Endothelial cell of umbilical vein (primary cell): ENCODE data around the gene CASP5. TPM values are rescaled to one million over a fixed set of nuclear protein-coding genes. Genes with fewer than 3 reads are reported as not detected.

Experiments
- BruUV-seq: library from RNA; stranded (reverse); fragments of 400-500 nt; replicated peaks from 2 replicates; lab custom pipeline; 2021; lab: Mats Ljungman, UMichigan
- CTCF ChIA-PET: fragments of 300-600, 350-600 bp; sonication (Branson Sonifier 250); formaldehyde crosslinking; loops from one replicate; lab custom pipeline; 2021; ENCODE audit warnings: antibody characterized with exemption, inconsistent platforms; lab: Charles Lee
- POLR2A ChIA-PET: fragments of 300-600, 350-600 bp; sonication (Branson Sonifier 250); formaldehyde crosslinking; loops from one replicate; lab custom pipeline; 2021; ENCODE audit warnings: antibody characterized with exemption, inconsistent platforms; lab: Charles Lee
- DNase-seq: peaks from one replicate; pipeline ENCODE4 v3.0.0-alpha.2; 2011; ENCODE audit warnings: low read depth, low spot score
- FAIRE-seq: peaks from 2 replicates; lab custom pipeline; 2011; peaks lifted over from hg19 to GRCh38; lab: Jason Lieb, UNC
- H2AFZ ChIP-seq: 2 replicates; pipeline ENCODE4 v1.6.0; 2012; ENCODE audit warnings: low read depth, low read length, control low read depth, inconsistent platforms
- H3K27ac ChIP-seq: 2 replicates; pipeline ENCODE4 v1.5.1; 2011; ENCODE audit warnings: low read depth, mild to moderate bottlenecking, control low read depth, low read length, moderate library complexity; ENCODE audit not compliant: insufficient read depth
- H3K27me3 ChIP-seq, 2 experiments: 2 replicates each; pipeline versions ENCODE4 v1.6.0 to v1.6.1; 2011; ENCODE audit warnings: low read length in 2 of 2, mixed read lengths in 1 of 2; ENCODE audit not compliant: control insufficient read depth in 2 of 2, insufficient read depth in 2 of 2
- H3K36me3 ChIP-seq, 2 experiments: 2 replicates in 1 of 2; 3 replicates in 1 of 2; pipeline ENCODE4 v1.5.1; 2011; ENCODE audit warnings: low read length in 2 of 2, mild to moderate bottlenecking in 1 of 2, moderate library complexity in 1 of 2; ENCODE audit not compliant: control insufficient read depth in 2 of 2, insufficient read depth in 2 of 2; ENCODE audit errors: extremely low read depth in 1 of 2
- H3K4me1 ChIP-seq: 3 replicates; pipeline ENCODE4 v1.5.1; 2011; ENCODE audit warnings: mild to moderate bottlenecking, low read length; ENCODE audit not compliant: control insufficient read depth, insufficient read depth; ENCODE audit errors: extremely low read depth
- H3K4me2 ChIP-seq: 2 replicates; pipeline ENCODE4 v1.6.1; 2011; ENCODE audit warnings: low read length, control low read depth, mixed read lengths; ENCODE audit not compliant: insufficient read depth
- H3K4me3 ChIP-seq, 3 experiments: fragments of 200-600 bp in 1 of 3; sonication (generic), shearing (Covaris generic) in 1 of 3; replicated peaks in 1 of 3; 2 replicates each; pipeline ENCODE4 v1.5.1; 2011 to 2016; ENCODE audit warnings: control low read depth in 3 of 3, low read length in 3 of 3, mild to moderate bottlenecking in 2 of 3, inconsistent platforms in 1 of 3, low read depth in 1 of 3, moderate library complexity in 1 of 3; ENCODE audit not compliant: insufficient read depth in 1 of 3
- H3K79me2 ChIP-seq: 2 replicates; pipeline ENCODE4 v1.6.0; 2012; ENCODE audit warnings: low read length, inconsistent platforms; ENCODE audit not compliant: control insufficient read depth, insufficient read depth
- H3K9ac ChIP-seq: replicated peaks from 2 replicates; pipeline ENCODE3; 2011; ENCODE audit warnings: low read length, control low read depth; ENCODE audit not compliant: insufficient read depth; ENCODE audit errors: extremely low read depth
- H3K9me1 ChIP-seq: replicated peaks from 3 replicates; pipeline ENCODE4 v1.6.0; 2011; ENCODE audit warnings: mild to moderate bottlenecking, low read length; ENCODE audit not compliant: control insufficient read depth, insufficient read depth; ENCODE audit errors: extremely low read depth
- H3K9me3 ChIP-seq: replicated peaks from 2 replicates; pipeline ENCODE4 v1.5.1; 2012; ENCODE audit warnings: low read length, inconsistent platforms; ENCODE audit not compliant: control insufficient read depth, insufficient read depth
- H4K20me1 ChIP-seq: replicated peaks from 2 replicates; pipeline ENCODE3; 2011; ENCODE audit warnings: mild to moderate bottlenecking, low read length; ENCODE audit not compliant: control insufficient read depth, insufficient read depth; ENCODE audit errors: extremely low read depth
- CTCF ChIP-seq, 2 donors: IDR thresholded peaks; 1 replicate in 1 of 2; 2 replicates in 1 of 2; pipeline ENCODE4 v1.5.1; 2011; ENCODE audit warnings: low read length in 2 of 2, mild to moderate bottlenecking in 2 of 2, moderate library complexity in 2 of 2, control low read depth in 1 of 2, inconsistent platforms in 1 of 2, low read depth in 1 of 2; ENCODE audit not compliant: insufficient read depth in 1 of 2; ENCODE audit errors: extremely low read depth in 1 of 2
- EZH2 ChIP-seq: IDR thresholded peaks from 2 replicates; pipeline ENCODE4 v1.6.1; 2012; ENCODE audit warnings: borderline replicate concordance, low read depth, mild to moderate bottlenecking, moderate library complexity, low read length, inconsistent platforms; ENCODE audit not compliant: severe bottlenecking
- FOS ChIP-seq: IDR thresholded peaks from 2 replicates; pipeline ENCODE4 v1.6.1; 2011; ENCODE audit warnings: mild to moderate bottlenecking, low read length, moderate library complexity, borderline replicate concordance; ENCODE audit not compliant: insufficient read depth
- GATA2 ChIP-seq: IDR thresholded peaks from 2 replicates; pipeline ENCODE4 v1.7.0; 2011; ENCODE audit warnings: low read depth, mild to moderate bottlenecking, moderate library complexity, mixed read lengths, low read length; ENCODE audit not compliant: insufficient read length, insufficient read depth
- JUN ChIP-seq: IDR thresholded peaks from 2 replicates; pipeline ENCODE4 v1.6.1; 2011; ENCODE audit warnings: borderline replicate concordance, low read depth; ENCODE audit not compliant: insufficient read length, insufficient read depth
- MAX ChIP-seq: IDR thresholded peaks from 2 replicates; pipeline ENCODE4 v1.6.1; 2011; ENCODE audit not compliant: insufficient read depth, insufficient read length
- MYC ChIP-seq: IDR thresholded peaks from one replicate; pipeline ENCODE4 v1.6.1; 2011; ENCODE audit warnings: mild to moderate bottlenecking, low read depth, low read length
- POLR2A ChIP-seq: IDR thresholded peaks from 2 replicates; pipeline ENCODE4 v1.6.1; 2012; ENCODE audit warnings: low read depth, mild to moderate bottlenecking, control low read depth, low read length
- POLR2AphosphoS5 ChIP-seq: IDR thresholded peaks from 2 replicates; pipeline ENCODE4 v1.6.1; 2012; ENCODE audit warnings: low read depth, mild to moderate bottlenecking, control low read depth, low read length, moderate library complexity; ENCODE audit not compliant: insufficient read depth
- dilution Hi-C: fragments of 300-500 bp; cut with MboI; formaldehyde crosslinking; loops from one replicate; pipeline ENCODE4 v1.15.0; 2019; ENCODE audit warnings: low sequenced_read_pairs; ENCODE audit not compliant: extremely low pct_ligation_motif_present
- intact Hi-C: fragments of 100-400 bp; cut with micrococcal nuclease; formaldehyde crosslinking; loops from one replicate; pipeline ENCODE4 v1.10.0; 2022
- polyA plus RNA-seq, 4 experiments: library from polyadenylated mRNA; depleted of rRNA in 3 of 4; stranded (reverse) in 3 of 4; unstranded in 1 of 4; fragments of >200 nt; gene quantifications; 2 replicates each; pipeline versions ENCODE4 v1.2.1 to v1.2.3, GENCODE V29; 2011 to 2012; ENCODE audit warnings: missing spikeins in 1 of 4
- total RNA-seq: library from RNA; stranded (reverse); gene quantifications from 2 replicates; pipeline ENCODE4 v1.2.3, GENCODE V29; 2021

The CASP5 gene
- total and polyA plus RNA-seq, 2 donors (not counting 3 experiments of a cell fraction or from before 2014, with no cell fraction given), result not detected

- H3K27me3 ChIP-seq, result no peaks in the 10 kb centered on the region
- H2AFZ ChIP-seq, result no peak overlapping the region
- POLR2A ChIA-PET, result no interaction called here
- no peaks in the 10 kb centered on the region for H3K79me2 ChIP-seq
- H3K4me1 ChIP-seq, result peaks cover 12% of the 10 kb centered on the region
- no peak overlapping the region for H3K9ac ChIP-seq
- no peak overlapping the region for H3K4me2 ChIP-seq
- no peaks in the 10 kb centered on the region for H3K9me1 ChIP-seq
- no peaks in the 10 kb centered on the region for H3K36me3 ChIP-seq
- DNase-seq (no peak), FAIRE-seq (no peak)
- no peak overlapping the region for H3K27ac ChIP-seq
- no peaks in the 10 kb centered on the region for H3K9me3 ChIP-seq
- no TSS peak for BruUV-seq
- TF ChIP-seq JUN, result no peak
- TF ChIP-seq POLR2AphosphoS5, result no peak
- TF ChIP-seq FOS, result no peak
- TF ChIP-seq MYC, result no peak
- TF ChIP-seq CTCF (IDR thresholded peaks at IDR 0.05; ENCODE audit: extremely low read depth in 1 of 2, insufficient read depth in 1 of 2, low read depth in 1 of 2, low read length in 2 of 2), result no peak
- no peak for TF ChIP-seq EZH2
- TF ChIP-seq GATA2, result no peak
- TF ChIP-seq POLR2A, result no peak
- TF ChIP-seq MAX, result no peak
- dilution Hi-C loops (no loop called here), intact Hi-C loops (no loop called here)
- H4K20me1 ChIP-seq, result no peaks in the 10 kb centered on the region
- no peak overlapping the region for H3K4me3 ChIP-seq
- CTCF ChIA-PET, result no interaction called here
Observed at GRCh38 chr11:105051559-105051958, 28.6 kb upstream of the CASP5 start.
